ENCODE data around the gene EXOC4. TPM values are rescaled to one million over a fixed set of nuclear protein-coding genes. Genes with fewer than 3 reads are reported as not detected.

Gene EXOC4
- total RNA-seq, 2 experiments from 2014 or later: 58.0 to 59.9 TPM

DNA sequence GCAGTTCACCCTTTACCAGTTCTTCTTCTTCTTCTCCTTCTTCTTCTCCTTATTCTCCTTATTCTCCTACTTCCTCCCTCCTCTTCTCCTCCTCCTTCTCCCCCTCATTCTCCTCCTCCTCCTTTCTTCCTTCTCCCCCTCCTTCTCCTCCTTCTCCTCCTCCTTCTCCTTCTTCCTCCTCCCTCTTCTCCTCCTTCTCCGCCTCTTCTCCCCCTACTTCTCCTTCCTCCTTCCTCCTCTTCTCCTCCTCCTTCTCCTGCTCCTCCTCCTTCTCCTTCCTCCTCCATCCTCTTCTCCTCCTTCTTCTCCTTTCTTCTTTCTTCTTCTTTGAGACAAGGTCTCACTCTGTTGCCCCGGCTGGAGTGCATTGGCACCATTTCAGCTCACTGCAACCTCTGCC is 816.3 kb downstream of the EXOC4 start:
- intact Hi-C loops (cut with DNase I, micrococcal nuclease): no loop called here
- H3K4me1 Mint-ChIP-seq (ENCODE audit: low read depth): no peaks in the 10 kb centered on the region
- CTCF ChIA-PET: no interaction called here

DNA sequence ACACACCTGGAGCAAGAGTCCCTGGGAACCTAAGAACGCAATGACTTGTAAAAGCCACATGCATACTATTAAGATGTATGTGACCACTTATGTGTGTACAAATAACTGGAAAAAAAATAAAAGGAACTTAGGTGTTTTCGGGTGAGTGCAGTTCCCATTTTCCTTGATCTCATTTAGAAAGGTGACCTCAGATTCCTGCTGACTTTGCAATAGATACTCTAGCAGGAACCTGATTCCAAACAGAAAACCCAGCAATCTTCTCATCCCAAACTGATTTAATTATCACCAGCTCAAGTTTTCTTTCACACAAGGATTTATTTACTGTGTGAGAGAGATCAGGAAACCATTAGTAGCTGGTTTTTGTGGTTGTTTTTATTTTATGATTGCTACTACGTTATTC is 817.8 kb downstream of the EXOC4 start:
- Mint-ChIP-seq H3K4me3 (no peak overlapping the region), H3K9me3 (peaks cover 10% of the 10 kb centered on the region), H3K27me3 (no peaks in the 10 kb centered on the region), H3K4me1 (ENCODE audit: low read depth) (no peaks in the 10 kb centered on the region), H3K27ac (no peak overlapping the region), H3K36me3 (ENCODE audit: low read depth) (peaks cover 67% of the 10 kb centered on the region)
- Histone ChIP-seq H3K27ac (ENCODE audit: low read depth in 1 of 2, low read length in 2 of 2) (no peak overlapping the region), H3K9me3 (ENCODE audit: control insufficient read depth in 1 of 2, insufficient read depth in 1 of 2, low read length in 2 of 2) (no peaks in the 10 kb centered on the region), H3K27me3 (ENCODE audit: control insufficient read depth in 1 of 2, insufficient read depth in 2 of 2, low read length in 2 of 2) (no peaks in the 10 kb centered on the region), H3K4me3 (ENCODE audit: low read length) (no peak overlapping the region), H3K36me3 (ENCODE audit: insufficient read depth, low read length) (no peaks in the 10 kb centered on the region), H3K4me1 (ENCODE audit: insufficient read depth, low read length) (no peaks in the 10 kb centered on the region)
- DNase-seq: no peak
- ChIA-PET POLR2A (interaction anchor here (0.6 kb wide), 1 partner anchor 738 kb away, joined by 4 read pairs; no protein-coding TSS in a partner anchor), CTCF (no interaction called here)
- ATAC-seq (ENCODE audit: poor library complexity): no peak
- TF ChIP-seq CTCF (IDR thresholded peaks at IDR 0.05): no peak
- intact Hi-C loops (cut with DNase I, micrococcal nuclease): no loop called here

More for the DNA sequence above, 816.3 kb downstream of the EXOC4 start:
- POLR2A ChIA-PET: no interaction called here
- no peaks in the 10 kb centered on the region for H3K27me3 ChIP-seq (ENCODE audit: control insufficient read depth in 1 of 2, insufficient read depth in 2 of 2, low read length in 2 of 2)
- H3K36me3 ChIP-seq (ENCODE audit: insufficient read depth, low read length): no peaks in the 10 kb centered on the region
- Mint-ChIP-seq H3K4me3 (no peak overlapping the region), H3K9me3 (peaks cover 3% of the 10 kb centered on the region), H3K27ac (no peak overlapping the region), H3K27me3 (no peaks in the 10 kb centered on the region), H3K36me3 (ENCODE audit: low read depth) (peaks cover 70% of the 10 kb centered on the region)
- no peak overlapping the region for H3K27ac ChIP-seq (ENCODE audit: low read depth in 1 of 2, low read length in 2 of 2)
- no peaks in the 10 kb centered on the region for H3K4me1 ChIP-seq (ENCODE audit: insufficient read depth, low read length)
- ATAC-seq (ENCODE audit: poor library complexity) (no peak), DNase-seq (no peak)
- no peaks in the 10 kb centered on the region for H3K9me3 ChIP-seq (ENCODE audit: control insufficient read depth in 1 of 2, insufficient read depth in 1 of 2, low read length in 2 of 2)
- H3K4me3 ChIP-seq (ENCODE audit: low read length): no peak overlapping the region
- TF ChIP-seq CTCF (IDR thresholded peaks at IDR 0.05): no peak

DNA sequence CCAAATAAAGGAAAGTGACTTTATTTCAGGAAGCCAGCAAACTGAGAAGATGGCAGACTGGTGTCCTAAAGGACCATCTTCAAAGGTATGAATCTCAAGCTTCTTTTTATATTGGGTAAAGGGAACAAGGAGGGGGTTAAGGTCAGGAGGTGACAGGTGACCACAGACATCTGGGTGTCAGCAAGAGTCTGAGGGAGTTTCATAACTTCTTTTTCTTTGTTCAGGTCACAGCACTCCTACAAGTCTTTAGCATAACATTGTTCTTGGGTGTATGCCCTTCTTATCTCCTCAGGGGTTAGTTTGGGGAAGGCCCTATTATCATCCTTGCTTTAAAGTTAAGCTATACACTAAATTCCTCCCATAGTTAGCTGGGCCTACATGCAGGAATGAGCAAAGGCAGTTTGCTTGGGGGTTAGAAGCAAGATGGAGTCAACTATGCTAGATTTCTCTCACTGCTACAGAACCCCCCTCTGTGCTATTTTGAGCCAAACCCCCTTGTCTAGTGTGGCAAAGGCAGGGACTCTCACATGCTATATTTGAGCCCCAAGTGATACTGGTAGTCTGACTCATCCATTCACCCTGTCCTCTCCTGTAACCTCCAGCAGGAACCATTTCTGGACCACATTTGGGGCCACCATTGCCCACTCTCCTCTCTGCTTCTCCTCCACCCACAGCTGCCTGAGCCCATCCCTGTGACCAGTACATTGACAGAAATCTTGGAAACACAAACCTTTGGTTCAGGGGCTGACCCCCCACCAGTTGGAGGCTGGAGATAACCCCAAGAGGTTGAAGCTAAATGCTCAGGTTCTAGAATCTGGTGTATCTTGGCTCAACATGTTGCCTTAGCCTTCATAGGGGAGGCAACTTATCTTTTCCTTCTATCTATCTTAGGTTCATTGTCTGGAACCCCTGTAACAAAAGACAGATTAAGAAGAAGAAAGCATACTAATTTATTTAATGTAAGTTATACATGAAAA is 818.8 kb downstream of the EXOC4 start:
- Mint-ChIP-seq H3K27ac (no peak overlapping the region), H3K4me3 (no peak overlapping the region), H3K27me3 (no peaks in the 10 kb centered on the region), H3K4me1 (ENCODE audit: low read depth) (no peaks in the 10 kb centered on the region), H3K36me3 (ENCODE audit: low read depth) (peaks cover 57% of the 10 kb centered on the region), H3K9me3 (peaks cover 10% of the 10 kb centered on the region)
- ChIA-PET CTCF (no interaction called here), POLR2A (interaction anchor here (0.6 kb wide), 1 partner anchor 739 kb away, joined by 4 read pairs; no protein-coding TSS in a partner anchor)
- TF ChIP-seq CTCF (IDR thresholded peaks at IDR 0.05): no peak
- no peak overlapping the region for H3K27ac ChIP-seq (ENCODE audit: low read depth in 1 of 2, low read length in 2 of 2)
- H3K4me3 ChIP-seq (ENCODE audit: low read length): no peak overlapping the region
- no peaks in the 10 kb centered on the region for H3K4me1 ChIP-seq (ENCODE audit: insufficient read depth, low read length)
- ATAC-seq (ENCODE audit: poor library complexity): no peak
- no peaks in the 10 kb centered on the region for H3K36me3 ChIP-seq (ENCODE audit: insufficient read depth, low read length)
- H3K27me3 ChIP-seq (ENCODE audit: control insufficient read depth in 1 of 2, insufficient read depth in 2 of 2, low read length in 2 of 2): no peaks in the 10 kb centered on the region
- no peaks in the 10 kb centered on the region for H3K9me3 ChIP-seq (ENCODE audit: control insufficient read depth in 1 of 2, insufficient read depth in 1 of 2, low read length in 2 of 2)
- DNase-seq: no peak
- intact Hi-C loops (cut with DNase I, micrococcal nuclease): no loop called here
